H4 (cell line): ENCODE data around the gene SLC25A26. TPM values are rescaled to one million over a fixed set of nuclear protein-coding genes. Genes with fewer than 3 reads are reported as not detected.
"Not testable (repeated sequence)": the region's sequence is repeated elsewhere in the genome, so short reads cannot be mapped to it uniquely, and the experiment has no call there.

Source experiments
- DNase-seq: peaks from one replicate; pipeline ENCODE4 v3.0.0-alpha.2; 2015; ENCODE audit warnings: low spot score
- total RNA-seq: library from RNA; depleted of rRNA; stranded (reverse); fragments of >200 nt; shearing (Covaris generic); gene quantifications from 2 replicates; pipeline ENCODE4 v1.2.3, GENCODE V29; 2014; rRNA removed

Gene SLC25A26
- total RNA-seq = 23.1 and 24.4 TPM in 2 replicates

GRCh38 chr3:66220602-66221377 is at the start of gene SLC25A26:
TSS of gene SLC25A26 (plus strand) at chr3:66221001. CDS start at chr3:66221095, 94 bp downstream.
- peak; percentile 91 for DNase-seq

- DNase-seq = no peak
Measured at GRCh38 chr3:66172394-66172793, 48.4 kb upstream of the SLC25A26 start.

- DNase-seq = no peak
Measured at GRCh38 chr3:66177026-66177425, 43.8 kb upstream of the SLC25A26 start.

- no peak for DNase-seq
Measured at GRCh38 chr3:66178206-66178605, 42.6 kb upstream of the SLC25A26 start.

- no peak for DNase-seq
Measured at GRCh38 chr3:66179793-66180192, 41.0 kb upstream of the SLC25A26 start.

GRCh38 chr3:66181764-66182163 is 39.0 kb upstream of the SLC25A26 start:
- DNase-seq = no peak

GRCh38 chr3:66182246-66182645 is 38.6 kb upstream of the SLC25A26 start:
- no peak for DNase-seq

GRCh38 chr3:66186545-66186944 is 34.3 kb upstream of the SLC25A26 start:
- DNase-seq = no peak

GRCh38 chr3:66195347-66195783 is 25.4 kb upstream of the SLC25A26 start:
- no peak for DNase-seq

GRCh38 chr3:66196633-66197032 is 24.2 kb upstream of the SLC25A26 start:
- DNase-seq = no peak

GRCh38 chr3:66198437-66199088 is 22.2 kb upstream of the SLC25A26 start:
- DNase-seq = no peak

GRCh38 chr3:66199089-66199473 is 21.7 kb upstream of the SLC25A26 start:
- no peak for DNase-seq

- DNase-seq = no peak
Measured at GRCh38 chr3:66200147-66200546, 20.7 kb upstream of the SLC25A26 start.

GRCh38 chr3:66200786-66201185 is 20.0 kb upstream of the SLC25A26 start:
- DNase-seq = no peak

GRCh38 chr3:66203275-66203674 is 17.5 kb upstream of the SLC25A26 start:
- no peak for DNase-seq

- DNase-seq = no peak
Measured at GRCh38 chr3:66206806-66207205, 14.0 kb upstream of the SLC25A26 start.

GRCh38 chr3:66208189-66208588 is 12.6 kb upstream of the SLC25A26 start:
- no peak for DNase-seq

GRCh38 chr3:66210687-66211295 is 10.0 kb upstream of the SLC25A26 start:
- no peak for DNase-seq

GRCh38 chr3:66211779-66212178 is 9.0 kb upstream of the SLC25A26 start:
- DNase-seq = no peak

- DNase-seq = no peak
Measured at GRCh38 chr3:66215106-66215505, 5.7 kb upstream of the SLC25A26 start.

- DNase-seq = no peak
Measured at GRCh38 chr3:66220066-66220465, 735 bp upstream of the SLC25A26 start.

- DNase-seq = no peak
Measured at GRCh38 chr3:66224220-66224619, 3.4 kb downstream of the SLC25A26 start.

GRCh38 chr3:66226093-66226492 is 5.3 kb downstream of the SLC25A26 start:
- DNase-seq = not testable (repeated sequence)
